Posterior vena cava (tissue), 2 donors: Measurements from ENCODE around the gene DEPDC7. TPM values are rescaled to one million over a fixed set of nuclear protein-coding genes. Genes with fewer than 3 reads are reported as not detected.
A peak's percentile ranks its signal among the peaks of the same experiment; 100 is the strongest.
"Not testable (repeated sequence)": the region's sequence is repeated elsewhere in the genome, so short reads cannot be mapped to it uniquely, and the experiment has no call there.

Source experiments
- DNase-seq: peaks from one replicate; pipeline ENCODE4 v3.0.0-alpha.2; 2020; ENCODE audit warnings: low spot score
- intact Hi-C, 2 donors: fragments of 100-400 bp; cut with DNase I; formaldehyde crosslinking; loops; one replicate each; pipeline versions ENCODE4 v1.14.1 to v1.14.2; 2022 to 2023
- total RNA-seq, 2 donors: library from RNA; stranded (reverse); fragmentation: NEBNext Ultra II Directional; extraction: Animal tissue kit (Norgen Biotek cat#: 25700); gene quantifications; one replicate each; pipeline ENCODE4 v1.2.1, GENCODE V29; 2021
- donor health status: DM: yes; HTN: yes; CAD: no.
- donor health status: DM: yes; HTN: yes; CAD: no.

Gene DEPDC7
- total RNA-seq, 2 donors from 2014 or later, result 1.4 TPM

DNA sequence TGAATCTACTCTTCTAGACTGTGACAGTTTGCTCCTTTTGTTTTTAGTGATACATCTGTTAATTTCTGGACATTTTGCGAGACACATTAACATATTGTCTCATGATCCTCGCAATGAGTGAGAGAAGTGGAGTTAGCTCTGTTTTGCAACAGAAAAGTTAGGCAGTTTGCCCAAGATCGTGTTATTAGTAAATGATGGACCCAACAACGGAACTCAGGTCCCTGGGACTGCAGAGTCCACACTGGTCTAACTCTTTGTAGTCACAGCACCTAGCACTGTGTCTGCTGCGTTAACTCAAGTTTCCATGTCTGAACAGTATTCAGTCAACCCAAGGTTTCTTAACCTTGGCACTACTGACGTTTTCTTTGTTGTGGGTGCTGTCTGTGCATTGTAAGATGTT is 3.2 kb downstream of the DEPDC7 start:
- intact Hi-C loops, result loop anchor here in 1 of 2 donors (1.0 kb wide), 1 partner anchor 46 kb away; no protein-coding TSS in a partner anchor
- DNase-seq, result no peak

DNA sequence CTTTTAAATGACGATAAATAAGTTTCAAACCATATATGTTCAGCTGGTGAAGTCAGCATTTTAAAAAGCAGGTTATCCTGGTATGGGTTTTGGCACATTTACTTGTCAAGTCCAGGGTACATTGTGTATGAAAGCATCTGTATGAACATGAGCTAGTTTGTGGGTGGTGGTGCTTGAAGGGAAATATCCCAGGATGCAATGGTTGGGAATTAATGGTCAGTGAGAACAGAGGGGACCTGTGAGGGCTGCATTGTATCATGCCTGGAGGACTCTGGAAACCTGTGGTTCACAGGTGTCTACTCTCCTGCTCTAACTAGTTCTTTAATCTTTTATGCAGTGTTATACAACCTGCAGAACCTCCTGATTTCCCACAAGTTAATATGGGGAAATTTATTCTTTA is 5.8 kb downstream of the DEPDC7 start:
- no peak for DNase-seq
- intact Hi-C loops, result no loop called here

DNA sequence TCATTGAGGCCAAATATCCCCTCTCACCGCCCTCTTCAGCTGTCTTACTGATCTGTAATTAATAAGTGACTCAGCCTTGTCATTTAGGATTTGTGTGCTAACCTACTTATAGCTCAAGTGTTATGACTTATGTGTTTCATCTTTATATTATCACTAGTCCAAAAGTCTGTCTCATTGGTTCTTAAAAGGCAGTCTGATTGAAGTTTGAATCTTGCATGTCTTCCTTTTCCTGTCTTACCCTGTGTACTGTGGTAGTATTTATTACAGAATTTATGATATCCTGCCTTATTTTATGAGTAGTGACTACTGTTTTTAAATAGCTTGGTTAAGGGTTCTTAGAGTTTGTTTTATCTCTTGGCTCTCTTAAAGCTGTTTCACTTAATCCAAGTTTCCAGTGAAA is 6.3 kb downstream of the DEPDC7 start:
- intact Hi-C loops, result no loop called here
- no peak for DNase-seq

DNA sequence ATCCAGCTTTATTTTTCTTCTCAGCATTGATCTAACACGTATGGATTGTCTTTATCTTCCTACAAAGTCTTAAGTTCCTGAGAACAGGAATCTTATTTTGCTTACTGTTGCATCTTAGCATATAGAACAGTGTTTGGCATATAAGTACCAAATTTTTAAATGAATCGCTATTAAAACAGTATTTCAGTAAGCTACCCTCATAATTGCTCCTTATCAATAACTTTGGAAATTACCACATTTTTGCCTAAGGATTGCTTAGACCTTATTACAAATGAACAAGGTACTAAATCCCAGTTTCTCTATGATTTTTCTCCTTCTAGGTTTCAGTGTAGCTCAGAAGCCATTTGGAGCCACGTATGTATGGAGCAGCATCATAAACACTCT is 9.7 kb downstream of the DEPDC7 start:
- DNase-seq, result no peak
- intact Hi-C loops, result no loop called here

DNA sequence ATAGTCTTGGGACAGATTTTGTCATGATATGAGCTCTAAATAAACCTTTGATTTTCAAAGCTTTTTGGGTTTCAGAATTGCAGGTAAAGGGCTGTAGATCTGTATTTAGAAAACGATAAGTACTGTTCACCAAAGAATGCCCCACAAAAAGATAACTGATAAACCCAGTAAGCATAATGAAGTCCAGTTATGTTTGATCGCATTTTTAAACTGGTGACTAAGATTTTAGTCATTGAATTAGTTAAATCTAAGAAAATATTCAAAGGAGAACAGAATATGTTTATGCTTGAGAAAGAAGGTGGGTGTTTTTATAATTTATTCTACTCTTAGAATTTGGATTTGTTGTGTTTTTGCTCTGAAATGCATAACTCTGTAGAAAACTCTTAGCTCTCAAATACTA is 11.6 kb downstream of the DEPDC7 start:
- no peak for DNase-seq
- intact Hi-C loops, result no loop called here

DNA sequence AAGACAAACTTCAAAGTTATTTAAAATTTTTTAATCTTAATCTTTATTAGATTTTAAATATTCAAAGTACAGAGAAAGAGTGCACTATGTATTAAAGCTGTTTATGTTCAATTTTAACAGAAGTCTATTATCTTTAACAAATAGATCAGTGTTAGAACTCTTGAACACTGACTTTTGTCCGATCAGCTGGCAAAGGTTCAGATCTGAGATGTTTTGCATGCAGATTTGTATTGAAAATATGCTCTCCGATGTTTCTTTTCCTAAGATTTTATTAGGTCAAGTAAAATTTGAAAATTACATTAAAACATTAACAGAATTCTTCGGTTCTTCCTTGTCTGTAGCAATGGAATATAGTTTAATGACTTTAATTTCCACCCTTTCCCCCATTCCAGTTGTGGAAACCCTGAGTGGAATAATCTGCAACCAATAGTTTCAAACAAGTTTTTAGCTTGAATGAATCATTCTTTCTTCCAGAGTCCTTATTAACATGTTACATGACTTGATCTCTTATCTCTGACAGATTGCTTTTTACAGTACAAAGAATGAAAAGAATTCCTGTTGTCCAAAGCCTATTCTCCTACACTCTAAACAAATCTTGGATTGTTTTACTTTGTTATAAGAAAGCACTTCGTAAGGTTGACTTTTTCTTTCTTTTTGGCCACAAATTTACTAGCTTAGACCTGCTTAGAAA is 12.3 kb downstream of the DEPDC7 start:
- no peak for DNase-seq
- intact Hi-C loops, result no loop called here

DNA sequence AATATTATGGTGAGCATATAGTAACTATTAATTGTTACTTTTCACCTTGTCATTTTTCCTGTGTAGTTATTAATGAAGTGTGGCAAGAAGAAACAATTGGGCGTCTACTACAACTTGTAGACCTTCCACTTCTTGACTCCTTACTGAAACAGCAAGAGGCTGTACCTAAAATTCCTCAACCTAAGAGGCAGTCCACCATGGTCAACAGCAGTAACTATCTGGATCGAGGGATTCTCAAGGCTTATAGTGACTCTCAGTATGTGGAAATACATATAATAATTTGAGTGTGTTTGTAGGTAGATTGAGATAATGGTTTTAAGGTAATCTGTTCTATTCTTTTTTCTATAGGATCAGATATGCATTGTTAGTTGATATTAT is 12.8 kb downstream of the DEPDC7 start:
- no peak for DNase-seq
- intact Hi-C loops, result no loop called here

DNA sequence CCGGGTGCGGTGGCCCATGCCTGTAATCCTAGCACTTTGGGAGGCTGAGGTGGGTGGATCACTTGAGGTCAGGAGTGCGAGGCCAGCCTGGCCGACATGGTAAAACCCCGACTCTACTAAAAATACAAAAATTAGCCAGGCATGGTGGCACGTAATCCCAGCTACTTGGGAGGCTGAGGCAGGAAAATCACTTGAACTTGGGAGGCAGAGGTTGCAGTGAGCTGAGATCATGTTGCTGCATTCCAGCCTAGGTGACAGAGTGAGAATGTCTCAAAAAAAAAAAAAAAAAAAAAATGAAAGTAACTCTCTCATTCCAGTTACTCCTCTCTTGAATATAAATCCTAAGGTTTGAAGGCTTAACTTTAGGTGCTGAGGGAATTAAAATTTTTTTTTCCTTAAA is 13.5 kb downstream of the DEPDC7 start:
- intact Hi-C loops, DNase-seq: not testable (repeated sequence)

DNA sequence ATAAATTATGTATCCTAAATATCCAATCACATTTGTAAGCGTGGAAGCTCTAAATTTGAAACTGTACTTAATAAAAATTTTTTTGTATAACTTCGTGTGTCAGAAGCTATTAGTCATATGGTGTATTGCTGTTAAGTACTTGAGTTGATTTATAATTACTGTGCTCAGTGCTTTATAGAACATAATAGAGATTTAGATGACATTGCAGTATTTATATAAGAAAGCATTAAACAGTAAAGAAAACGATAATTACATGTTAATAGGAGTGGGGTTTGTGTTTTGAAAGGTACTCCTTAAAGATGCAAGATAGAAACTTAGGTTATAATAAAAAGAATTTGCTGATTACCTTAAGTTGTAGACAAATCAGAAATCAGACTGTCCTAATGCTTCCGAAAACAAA is 17.8 kb downstream of the DEPDC7 start:
- DNase-seq, result no peak
- intact Hi-C loops, result no loop called here

DNA sequence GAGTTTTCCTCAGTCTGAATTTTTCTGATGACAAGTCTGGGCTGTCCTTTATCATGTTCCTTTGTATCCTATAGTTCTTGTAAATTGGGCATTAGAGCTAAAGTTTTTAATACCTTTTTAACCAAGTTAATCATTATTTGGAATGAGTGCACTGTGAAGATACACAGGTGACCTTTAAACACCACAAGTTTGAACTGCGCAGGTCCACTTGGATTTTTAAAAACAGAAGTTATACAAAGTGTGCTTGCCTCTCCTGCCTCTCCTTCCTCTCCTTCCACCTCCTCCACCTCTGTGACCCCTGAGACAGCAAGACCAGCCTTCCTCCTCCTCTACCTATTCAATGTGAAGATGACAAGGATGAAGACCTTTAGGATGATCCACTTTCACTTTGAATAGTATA is 19.3 kb downstream of the DEPDC7 start:
- no peak for DNase-seq
- intact Hi-C loops, result no loop called here

DNA sequence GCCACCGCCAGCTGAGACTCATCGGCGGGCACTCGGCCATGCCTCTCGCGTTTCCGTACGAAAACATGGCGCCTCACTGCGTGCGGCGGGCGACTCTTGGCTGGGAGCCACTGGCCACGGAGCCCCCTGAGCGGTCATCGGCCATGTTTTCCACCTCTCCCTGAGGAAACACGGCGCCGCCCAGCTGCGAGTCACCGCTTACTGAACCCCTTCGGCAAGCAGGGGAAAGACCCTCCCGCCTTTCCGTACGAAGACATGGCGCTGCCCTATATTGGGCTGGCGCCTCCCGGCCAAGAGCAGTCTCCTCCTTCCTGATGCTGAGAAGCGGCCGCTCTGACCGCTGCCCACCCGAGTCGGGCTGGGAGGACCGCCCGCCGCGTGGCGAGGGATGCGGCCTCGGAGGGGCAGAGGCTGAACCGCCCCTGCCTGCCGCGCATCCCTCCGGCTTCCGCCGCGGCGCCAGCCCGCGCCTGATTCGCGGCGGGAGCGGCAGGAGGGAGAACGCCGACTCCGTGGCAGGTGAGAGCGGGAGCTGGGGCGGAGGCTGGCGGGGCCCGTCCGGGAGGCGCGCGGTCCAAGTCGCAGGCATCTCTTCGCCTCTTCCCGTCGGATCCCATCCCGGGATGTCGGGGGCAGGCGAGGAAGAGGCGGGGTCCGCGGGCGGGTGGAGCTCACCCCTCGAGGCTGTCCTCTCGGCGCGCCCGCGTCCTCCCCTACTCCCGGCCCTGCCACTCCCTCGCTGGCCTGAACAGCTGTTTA is 23.8 kb downstream of the DEPDC7 start, which contains the start of gene TCP11L1:
TSS of gene TCP11L1 (plus strand) at position 299 of the 759 bp plus-strand sequence. CDS start 4,202 bp downstream, outside the sequence.
- intact Hi-C loops, result no loop called here

DNA sequence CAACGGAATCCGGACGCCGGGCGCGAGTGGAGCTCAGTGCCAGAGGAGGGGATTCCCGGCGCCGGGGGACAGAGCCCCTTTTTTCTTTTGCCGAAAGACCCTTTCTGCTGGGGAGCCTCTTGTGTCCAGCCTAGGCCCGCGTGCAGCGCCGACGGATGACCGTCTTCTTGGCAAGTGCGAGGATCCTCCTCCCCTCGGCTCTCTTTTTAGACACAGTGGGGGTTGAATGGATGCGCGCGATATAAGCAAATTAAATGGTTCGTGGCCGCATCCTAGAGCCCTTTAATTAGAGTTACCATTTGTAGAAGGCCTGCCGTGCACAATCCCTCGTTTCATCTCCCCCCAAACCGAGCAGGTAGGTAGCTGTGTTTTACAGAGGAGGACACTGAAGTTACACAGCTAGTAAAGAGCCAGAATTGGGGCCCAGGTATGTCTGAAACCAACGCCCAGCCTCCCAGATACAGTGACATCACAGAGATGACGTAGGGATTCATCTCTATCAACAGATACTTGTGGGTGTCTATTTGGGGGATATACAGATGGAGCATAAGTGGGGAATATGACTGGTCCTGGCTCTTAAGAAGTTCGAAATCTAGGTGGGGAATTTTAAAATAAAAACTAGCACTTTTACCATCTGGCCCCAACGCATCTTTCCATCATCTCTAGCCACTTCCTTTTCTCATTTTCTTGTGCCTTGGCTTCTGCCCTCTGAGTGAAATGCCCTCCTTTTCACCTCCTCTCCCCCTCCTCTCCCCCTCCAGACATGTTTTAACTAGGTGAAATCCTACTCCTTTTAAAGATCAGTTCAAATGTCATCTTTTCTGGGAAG is 24.6 kb downstream of the DEPDC7 start:
- intact Hi-C loops, result no loop called here
- DNase-seq, result no peak

More for the DNA sequence above, 23.8 kb downstream of the DEPDC7 start, which contains the start of gene TCP11L1:
- peak; percentile 98 for DNase-seq

DNA sequence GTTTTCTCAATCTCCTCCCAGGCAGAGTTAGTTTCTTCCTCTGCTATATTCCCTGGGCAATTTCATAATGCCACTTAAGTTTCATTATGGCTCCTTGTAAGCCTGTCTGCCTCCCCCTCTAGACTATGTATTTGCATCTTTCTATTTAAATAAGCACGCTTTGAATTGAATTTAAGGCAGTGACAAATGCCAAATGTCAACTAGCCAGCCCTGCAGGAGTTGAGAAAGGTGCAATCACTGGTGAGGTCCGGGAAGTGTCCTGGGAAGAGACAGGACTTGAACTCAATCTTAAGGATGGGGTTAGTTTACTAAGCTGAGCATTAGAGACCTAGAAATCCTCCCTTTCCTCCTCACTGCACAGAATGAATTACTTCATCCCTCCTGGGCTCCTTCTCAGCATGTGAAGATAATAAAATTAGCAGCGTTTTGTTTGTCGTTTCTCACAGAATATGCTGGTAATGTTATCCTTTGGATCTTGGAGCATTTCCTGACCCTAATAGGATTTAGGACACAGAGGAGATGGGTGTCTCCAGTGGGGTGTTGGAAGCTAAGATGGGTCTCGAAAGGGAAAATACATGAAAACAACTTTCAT is 25.3 kb downstream of the DEPDC7 start:
- no peak for DNase-seq
- intact Hi-C loops, result no loop called here

DNA sequence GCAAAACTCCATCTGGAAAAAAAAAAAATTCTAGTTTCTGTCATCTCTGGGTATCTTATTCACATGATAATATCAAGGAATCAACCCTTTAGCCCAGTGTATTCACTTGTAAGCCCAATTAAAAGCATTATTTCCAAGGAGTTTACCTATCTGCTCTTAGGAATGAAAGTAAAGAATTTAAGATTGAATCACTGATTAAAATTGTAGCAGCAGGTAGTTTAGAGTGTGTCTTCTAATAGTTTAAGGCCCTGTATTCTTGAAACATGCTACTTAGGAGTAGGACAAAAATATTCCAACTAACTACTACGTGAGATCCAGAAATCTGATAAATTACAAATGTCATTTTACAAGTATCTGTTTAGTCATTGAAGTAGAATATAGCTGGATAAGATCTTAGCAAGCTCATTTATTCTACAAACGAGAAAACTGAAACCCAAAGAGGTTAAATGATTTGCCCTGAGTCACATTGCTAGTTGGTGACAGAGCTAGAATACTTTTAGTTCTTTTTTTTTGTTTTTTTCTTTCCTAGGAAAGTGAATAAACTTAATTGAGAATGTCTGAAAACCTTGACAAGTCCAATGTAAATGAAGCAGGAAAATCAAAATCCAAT is 27.6 kb downstream of the DEPDC7 start:
- intact Hi-C loops, result no loop called here
- DNase-seq, result no peak

DNA sequence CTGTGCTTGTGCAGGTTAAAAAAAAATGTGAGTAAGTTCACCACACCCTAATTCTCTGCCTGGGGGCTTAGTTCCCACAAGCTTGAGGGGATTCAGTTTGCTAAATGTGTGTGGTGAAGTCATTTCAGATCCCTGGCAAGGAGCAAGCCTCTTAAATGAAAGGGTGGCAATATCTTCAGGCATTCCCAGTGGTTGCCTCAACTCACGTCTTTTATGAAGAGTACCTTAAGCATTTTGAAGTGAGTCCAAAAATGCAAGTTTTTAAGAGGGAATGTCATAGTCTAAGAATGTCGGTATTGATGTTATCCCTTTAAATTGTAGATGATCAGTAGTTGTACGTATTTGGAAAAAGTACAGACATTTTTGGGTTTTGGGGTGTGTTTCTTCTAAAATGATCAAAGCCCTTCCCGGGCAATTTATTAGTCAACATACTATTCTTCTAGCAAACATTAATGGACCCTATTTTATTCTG is 28.6 kb downstream of the DEPDC7 start:
- intact Hi-C loops, result no loop called here
- no peak for DNase-seq

DNA sequence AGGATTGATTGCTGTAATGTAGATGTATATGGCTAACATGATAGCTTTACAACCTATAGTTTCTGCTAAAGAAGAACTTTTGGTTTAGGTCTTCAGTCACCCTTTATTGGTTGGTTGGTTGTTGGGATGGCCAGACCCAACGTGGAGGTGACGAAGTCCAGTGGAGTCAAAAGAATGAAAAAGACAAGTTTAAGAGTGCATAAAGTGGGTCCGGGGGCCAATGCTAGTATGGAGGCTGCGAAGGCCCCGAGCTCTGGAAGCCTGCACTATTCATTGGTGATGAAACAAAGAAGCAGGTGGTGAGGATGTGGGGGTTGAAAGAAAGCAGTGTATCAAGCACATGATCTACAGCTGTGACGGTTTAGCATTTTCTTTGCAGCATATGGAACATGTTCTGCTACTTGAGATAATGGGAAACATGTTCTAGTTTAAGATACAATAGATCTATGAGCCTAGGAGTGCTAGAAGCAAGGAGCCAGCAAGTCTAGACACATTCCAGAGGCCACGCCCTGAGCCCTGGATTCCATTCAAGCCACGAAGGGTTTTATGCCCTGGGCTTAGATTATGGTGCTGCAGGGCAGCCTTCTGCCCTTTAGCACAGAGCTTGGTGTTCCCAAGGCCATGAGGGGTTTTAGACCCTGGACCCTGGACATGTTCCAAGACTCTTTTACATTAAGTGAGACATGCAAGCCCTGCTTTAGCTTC is 30.0 kb downstream of the DEPDC7 start:
- DNase-seq, result no peak
- intact Hi-C loops, result no loop called here

DNA sequence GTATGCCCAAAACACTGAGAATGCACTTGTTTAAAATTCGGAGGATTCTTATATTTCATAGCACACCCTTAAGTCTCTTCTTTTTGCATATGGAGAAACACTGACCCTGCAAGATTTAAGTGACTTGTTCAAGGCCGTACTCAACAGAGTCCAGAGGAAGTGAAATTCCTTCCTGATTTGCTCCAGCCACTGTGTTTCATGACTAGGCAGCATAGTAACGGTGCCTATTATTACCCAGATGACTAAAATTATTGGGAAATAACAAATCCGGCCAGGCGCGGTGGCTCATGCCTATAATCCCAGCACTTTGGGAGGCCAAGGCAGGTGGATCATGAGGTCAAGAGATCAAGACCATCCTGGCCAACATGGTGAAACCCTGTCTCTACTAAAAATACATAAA is 33.0 kb downstream of the DEPDC7 start:
- DNase-seq, intact Hi-C loops: not testable (repeated sequence)

DNA sequence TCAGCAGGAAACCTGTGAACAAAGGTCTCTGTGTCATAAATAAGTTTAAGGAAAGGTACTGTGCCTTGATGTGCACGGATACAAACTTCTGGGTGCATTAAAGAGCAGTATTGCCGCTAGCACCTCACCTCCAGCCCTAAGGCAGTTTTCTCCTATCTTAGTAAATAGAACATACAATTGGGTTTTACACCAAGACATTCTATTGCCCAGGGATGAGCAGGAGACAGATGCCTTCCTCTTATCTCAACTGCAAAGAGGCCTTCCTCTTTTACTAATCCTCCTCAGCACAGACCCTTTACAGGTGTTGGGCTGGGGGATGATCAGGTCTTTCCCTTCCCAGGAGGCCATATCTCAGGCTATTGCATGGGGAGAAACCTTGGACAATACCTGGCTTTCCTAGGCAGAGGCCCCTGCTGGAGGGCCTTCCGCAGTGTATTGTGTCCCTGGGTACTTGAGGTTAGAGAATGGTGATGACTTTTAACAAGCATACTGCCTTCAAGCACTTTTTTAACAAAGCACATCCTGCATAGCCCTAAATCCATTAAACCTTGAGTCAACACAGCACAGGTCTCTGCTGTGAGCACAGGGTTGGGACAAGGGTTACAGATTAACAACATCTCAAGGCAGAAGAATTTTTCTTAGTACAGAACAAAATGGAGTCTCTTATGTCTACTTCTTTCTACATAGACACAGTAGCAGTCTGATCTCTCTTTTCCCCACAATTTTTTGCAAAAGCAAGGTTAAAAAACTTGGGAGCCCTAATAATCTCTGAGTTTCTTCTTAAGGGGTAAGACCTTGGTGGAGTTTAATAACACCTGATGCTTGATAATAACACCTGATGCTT is 34.1 kb downstream of the DEPDC7 start:
- DNase-seq, intact Hi-C loops: not testable (repeated sequence)
